HG02840 (cell line): ENCODE measurements around the gene SULF2.
"Not testable (repeated sequence)": the region's sequence is repeated elsewhere in the genome, so short reads cannot be mapped to it uniquely, and the experiment has no call there.

Experiments
- ATAC-seq: cut with Tn5 transposase; IDR thresholded peaks from one replicate; pipeline ENCODE4 v1.9.1; 2021; ENCODE audit warnings: mild to moderate bottlenecking, moderate library complexity, moderate number of reproducible peaks; ENCODE audit not compliant: unreplicated experiment, low FRiP score

SULF2 gene

GRCh38 chr20:47805951-47806350 is 20.7 kb upstream of the SULF2 start:
- ATAC-seq = no peak

GRCh38 chr20:47804972-47805371 is 19.7 kb upstream of the SULF2 start:
- not testable (repeated sequence) for ATAC-seq

- not testable (repeated sequence) for ATAC-seq
These were observed 19.0 kb upstream of the SULF2 start for GRCh38 chr20:47804224-47804825.

- ATAC-seq = no peak
These were observed 17.7 kb upstream of the SULF2 start for GRCh38 chr20:47802975-47803374.

GRCh38 chr20:47802226-47802920 is 17.1 kb upstream of the SULF2 start:
- ATAC-seq = no peak

GRCh38 chr20:47801759-47802158 is 16.5 kb upstream of the SULF2 start:
- no peak for ATAC-seq

GRCh38 chr20:47801079-47801478 is 15.8 kb upstream of the SULF2 start:
- no peak for ATAC-seq

GRCh38 chr20:47800623-47801022 is 15.3 kb upstream of the SULF2 start:
- ATAC-seq = no peak

GRCh38 chr20:47799116-47799715 is 13.9 kb upstream of the SULF2 start:
- no peak for ATAC-seq

GRCh38 chr20:47796971-47797370 is 11.7 kb upstream of the SULF2 start:
- ATAC-seq = no peak

GRCh38 chr20:47795214-47795907 is 10.1 kb upstream of the SULF2 start:
- ATAC-seq = no peak

GRCh38 chr20:47794264-47794663 is 9.0 kb upstream of the SULF2 start:
- not testable (repeated sequence) for ATAC-seq

GRCh38 chr20:47792021-47792618 is 6.8 kb upstream of the SULF2 start:
- no peak for ATAC-seq

- no peak for ATAC-seq
These were observed 5.9 kb upstream of the SULF2 start for GRCh38 chr20:47791084-47791599.

- no peak for ATAC-seq
These were observed 5.3 kb upstream of the SULF2 start for GRCh38 chr20:47790580-47790965.

GRCh38 chr20:47789764-47790579 is 4.7 kb upstream of the SULF2 start:
- no peak for ATAC-seq

- ATAC-seq = no peak
These were observed 3.9 kb upstream of the SULF2 start for GRCh38 chr20:47789081-47789763.

GRCh38 chr20:47788741-47789080 is 3.4 kb upstream of the SULF2 start:
- ATAC-seq = no peak

GRCh38 chr20:47786765-47787107 is 1.5 kb upstream of the SULF2 start:
- ATAC-seq = no peak
